ENCODE results near the gene MAN2C1.
A peak's percentile ranks its signal among the peaks of the same experiment; 100 is the strongest.
"Not testable (repeated sequence)": the region's sequence is repeated elsewhere in the genome, so short reads cannot be mapped to it uniquely, and the experiment has no call there.

The MAN2C1 gene

GRCh38 chr15:75367913-75368688 is at the start of gene MAN2C1:
TSS of gene MAN2C1 (minus strand) at chr15:75368607. CDS start at chr15:75368583, 24 bp downstream.
- DNase-seq: peak; percentile 89 to 92

- DNase-seq: no peak
These were observed 48.2 kb upstream of the MAN2C1 start for GRCh38 chr15:75416584-75416983.

- no peak for DNase-seq
These were observed 41.8 kb upstream of the MAN2C1 start for GRCh38 chr15:75410196-75410595.

GRCh38 chr15:75407083-75407482 is 38.7 kb upstream of the MAN2C1 start:
- DNase-seq: no peak

GRCh38 chr15:75403892-75404291 is 35.5 kb upstream of the MAN2C1 start:
- DNase-seq: no peak

DNA sequence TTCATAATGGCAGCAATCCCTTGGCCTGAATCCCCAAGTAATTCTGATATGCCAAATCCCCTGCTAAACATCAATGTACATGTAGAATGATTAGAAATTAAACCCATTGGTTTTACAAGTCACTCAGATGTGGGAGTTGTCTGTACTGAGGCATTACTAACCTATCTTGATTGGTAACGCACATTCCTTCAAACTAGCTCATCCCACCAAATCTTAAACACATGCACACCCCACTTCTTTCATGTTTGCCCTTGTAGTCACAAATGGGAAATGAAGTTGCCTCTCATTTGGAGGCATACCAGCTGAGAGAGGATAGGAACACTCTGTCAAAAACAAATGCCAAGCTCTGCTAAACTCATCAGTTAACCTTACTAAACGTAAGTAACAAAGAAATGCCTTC is 29.1 kb upstream of the MAN2C1 start:
- no peak for DNase-seq

DNA sequence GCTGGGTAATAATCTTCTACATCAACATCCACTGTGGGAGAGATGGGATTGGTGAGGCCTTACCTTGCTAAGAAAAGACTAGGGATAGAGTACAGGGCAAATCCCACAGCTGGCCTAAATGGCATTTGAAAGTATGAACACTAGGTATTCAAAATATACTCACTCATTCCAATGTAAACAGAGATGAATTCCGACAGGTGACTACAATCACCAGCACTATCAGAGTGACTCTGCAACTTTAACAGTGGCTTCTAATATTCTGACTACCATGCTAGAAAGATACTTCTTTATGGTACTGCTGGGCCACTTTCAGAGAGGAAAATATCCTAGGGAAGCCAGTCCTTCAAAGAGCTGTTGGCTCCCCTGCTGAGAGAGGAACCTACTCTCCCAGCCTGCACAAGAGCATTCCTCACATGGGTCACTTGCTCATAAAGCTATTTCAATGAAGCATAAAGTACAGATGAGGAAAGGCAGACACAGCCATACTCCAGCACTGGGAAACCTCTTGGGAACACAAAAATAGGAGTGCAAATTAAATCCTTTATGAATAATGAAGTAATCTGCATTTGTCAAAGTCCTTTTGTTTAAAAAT is 21.5 kb upstream of the MAN2C1 start:
- no peak for DNase-seq

GRCh38 chr15:75383986-75384385 is 15.6 kb upstream of the MAN2C1 start:
- DNase-seq: not testable (repeated sequence)

DNA sequence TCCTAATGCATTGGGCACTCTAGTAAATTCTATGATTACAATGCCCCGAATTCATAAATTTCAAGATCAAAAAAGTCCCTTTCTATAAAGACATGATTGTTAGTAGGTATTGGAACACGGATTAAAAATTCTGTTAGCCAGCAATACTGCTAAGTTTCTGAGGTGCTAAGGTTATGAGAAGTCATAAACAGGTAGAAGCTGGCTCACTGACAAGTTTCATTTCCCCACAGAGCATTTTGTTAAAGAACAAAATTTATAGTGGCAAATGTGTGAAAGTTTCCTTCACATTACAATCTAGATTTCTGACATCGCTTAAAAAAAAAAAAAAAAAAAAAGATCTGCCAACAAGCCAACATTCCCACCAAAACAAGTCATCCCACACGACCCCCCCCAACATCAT is 12.4 kb upstream of the MAN2C1 start:
- no peak for DNase-seq

DNA sequence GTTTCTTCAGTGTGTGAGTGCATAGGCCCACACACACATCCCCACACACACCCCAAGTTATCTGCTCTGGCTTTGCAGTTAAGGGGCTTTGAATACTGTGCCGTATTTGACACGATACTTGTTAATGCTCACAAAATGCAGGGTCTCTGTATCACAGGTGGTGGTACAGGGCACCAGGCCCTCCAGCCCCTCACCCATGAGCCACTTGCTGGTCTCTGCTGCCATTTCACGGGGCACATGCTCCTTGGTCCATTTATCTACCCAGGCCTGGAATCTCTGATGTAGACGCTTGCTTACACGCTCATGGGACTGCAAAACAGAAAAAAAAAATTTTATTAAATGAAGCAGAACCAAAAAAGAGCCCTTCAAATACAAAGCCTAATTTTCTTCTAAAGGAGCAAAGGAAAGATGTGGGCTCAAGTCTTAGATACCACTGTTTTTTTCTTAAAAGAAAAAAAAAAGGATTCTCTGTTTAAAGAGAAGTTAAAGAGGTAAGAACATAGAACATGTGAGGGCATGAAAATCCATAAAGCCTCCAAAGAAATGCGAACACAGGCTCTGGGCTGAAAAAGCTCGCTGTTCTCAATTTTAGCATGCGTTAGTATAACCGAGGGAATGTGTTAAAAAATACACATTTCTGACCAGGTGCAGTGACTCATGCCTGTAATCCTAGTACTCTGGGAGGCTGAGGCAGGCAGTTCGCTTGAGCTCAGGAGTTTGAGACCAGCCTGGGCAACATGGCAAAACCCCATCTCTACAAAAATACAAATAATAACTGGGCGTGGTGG is 3.7 kb upstream of the MAN2C1 start:
- no peak for DNase-seq

DNA sequence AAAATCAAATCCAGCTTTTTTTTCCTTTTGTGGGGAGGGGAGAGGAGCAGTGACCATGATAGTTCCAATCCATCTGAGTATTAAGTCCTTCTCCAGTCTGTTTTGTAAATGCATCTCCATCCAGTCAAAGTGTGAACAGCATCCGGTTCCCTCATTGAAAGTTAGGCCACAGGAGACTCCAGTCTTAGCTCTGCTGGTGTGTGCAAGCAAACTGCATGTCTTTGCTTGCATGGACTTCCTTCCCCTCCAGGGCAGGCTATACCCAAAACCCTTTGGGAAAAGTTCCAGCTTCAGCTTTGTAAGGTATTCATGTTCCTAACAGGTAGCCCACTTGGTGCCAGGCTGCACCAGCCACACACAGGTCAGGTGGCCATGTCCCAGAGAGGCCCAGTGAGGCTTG is 3.1 kb upstream of the MAN2C1 start:
- no peak for DNase-seq

DNA sequence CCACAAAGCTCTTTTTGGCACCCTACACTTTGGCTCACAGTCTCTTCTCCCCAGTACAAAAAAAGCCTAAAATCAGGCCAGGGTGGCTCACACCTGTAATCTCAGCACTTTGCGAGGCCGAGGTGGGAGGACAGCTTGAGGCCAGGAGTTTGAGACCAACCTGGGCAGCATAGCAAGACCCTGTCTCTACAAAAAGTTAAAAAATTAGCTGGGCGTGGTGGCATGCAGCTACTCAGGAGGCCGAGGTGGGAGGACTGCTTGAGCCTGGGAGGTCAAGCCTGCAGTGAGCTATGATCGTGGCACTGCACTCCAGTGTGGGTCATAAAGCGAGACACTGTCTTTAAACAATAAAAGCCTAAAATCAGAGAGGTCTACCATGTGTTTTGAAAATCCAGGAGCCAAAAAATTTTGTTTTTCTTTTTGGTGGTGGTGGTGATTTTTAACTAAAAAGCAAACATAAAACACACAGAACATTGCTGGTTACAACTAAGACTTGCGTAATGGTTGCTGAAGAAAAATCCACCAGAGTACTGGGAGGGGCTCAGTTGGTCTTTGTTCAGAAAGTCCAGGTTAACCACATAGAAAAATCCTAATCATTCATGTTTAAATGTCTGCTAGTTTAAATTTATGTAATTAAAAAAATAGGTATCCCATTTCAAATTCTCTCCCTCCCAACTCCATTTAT is 1.6 kb upstream of the MAN2C1 start:
- DNase-seq: no peak

- DNase-seq: no peak
These were observed 357 bp upstream of the MAN2C1 start for GRCh38 chr15:75368689-75369239.

DNA sequence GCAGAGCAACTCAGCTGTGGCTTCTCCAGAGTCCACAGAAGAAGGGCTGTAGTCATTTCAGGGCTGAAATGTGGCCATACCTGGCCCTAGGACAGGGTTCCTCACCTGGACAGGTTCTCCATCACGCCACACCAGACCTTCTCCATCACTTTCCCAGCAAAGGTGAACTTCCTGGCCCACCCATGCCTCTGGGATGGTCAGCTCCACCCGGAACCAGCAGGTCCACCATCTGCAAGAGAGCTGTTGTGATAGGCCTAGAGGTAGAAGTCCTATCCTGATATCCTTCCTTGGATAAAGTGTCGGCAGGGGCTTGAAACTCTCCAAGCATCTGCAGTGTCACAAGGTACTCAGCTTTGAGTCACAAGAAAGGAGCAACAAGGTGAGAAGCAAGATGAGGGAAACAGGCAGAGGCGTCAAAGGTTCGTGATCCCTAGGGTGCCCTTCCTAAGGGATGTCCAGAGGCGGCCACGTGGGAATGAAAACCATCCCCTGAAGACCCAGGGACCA is 948 bp downstream of the MAN2C1 start:
- no peak for DNase-seq

- DNase-seq: no peak
These were observed 1.4 kb downstream of the MAN2C1 start for GRCh38 chr15:75367006-75367405.

- DNase-seq: no peak
These were observed 2.2 kb downstream of the MAN2C1 start for GRCh38 chr15:75366163-75366562.

GRCh38 chr15:75364881-75365280 is 3.5 kb downstream of the MAN2C1 start:
- no peak for DNase-seq

DNA sequence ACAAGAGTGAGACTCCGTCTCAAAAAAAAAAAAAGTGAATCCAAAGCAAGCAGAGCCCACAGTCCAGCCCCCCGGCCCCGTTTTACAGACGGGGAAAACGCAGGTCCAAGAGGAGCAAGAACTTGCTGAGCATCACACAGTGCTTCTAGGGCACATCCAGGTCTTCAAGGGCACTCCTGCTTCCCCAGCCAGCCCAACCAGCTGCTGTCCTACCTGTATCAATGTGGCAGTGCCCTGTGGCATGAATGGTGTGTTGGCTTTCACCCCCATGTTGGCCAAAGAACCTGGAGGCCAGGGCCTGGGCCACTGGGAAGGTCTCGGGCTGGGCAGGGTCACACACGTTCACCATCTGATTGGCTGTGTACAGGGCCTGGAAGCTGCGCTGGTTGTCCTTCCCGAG is 4.6 kb downstream of the MAN2C1 start:
- DNase-seq: no peak

DNA sequence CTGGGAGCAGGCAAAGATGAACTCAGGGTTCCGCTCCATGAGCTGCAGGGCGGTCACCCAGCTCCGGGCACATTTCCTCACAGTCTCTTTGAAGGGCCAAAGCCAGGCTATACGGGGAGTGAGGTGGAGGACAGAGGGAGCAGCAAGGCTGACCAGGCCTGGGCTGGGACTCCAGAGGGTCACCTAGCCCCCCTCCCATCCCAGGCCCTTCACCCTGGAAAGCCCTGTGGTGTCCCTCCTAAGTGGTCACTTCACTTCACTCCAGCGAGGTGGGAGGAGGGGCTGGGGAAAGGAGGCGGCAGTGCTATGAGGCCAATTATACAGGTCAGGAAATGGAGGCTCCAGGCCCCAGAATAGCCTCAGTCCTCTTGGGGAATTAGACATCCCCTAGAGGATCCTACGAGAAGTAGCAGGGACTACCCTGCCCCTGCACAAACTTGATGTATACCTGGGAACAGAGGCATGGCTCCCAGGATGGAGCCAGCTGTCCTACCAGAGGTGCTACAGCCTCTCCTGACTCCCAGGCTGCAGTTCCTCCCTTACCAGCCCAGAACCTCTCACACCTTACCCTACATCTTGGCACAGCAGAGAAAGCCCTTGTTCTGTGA is 5.7 kb downstream of the MAN2C1 start:
- no peak for DNase-seq

DNA sequence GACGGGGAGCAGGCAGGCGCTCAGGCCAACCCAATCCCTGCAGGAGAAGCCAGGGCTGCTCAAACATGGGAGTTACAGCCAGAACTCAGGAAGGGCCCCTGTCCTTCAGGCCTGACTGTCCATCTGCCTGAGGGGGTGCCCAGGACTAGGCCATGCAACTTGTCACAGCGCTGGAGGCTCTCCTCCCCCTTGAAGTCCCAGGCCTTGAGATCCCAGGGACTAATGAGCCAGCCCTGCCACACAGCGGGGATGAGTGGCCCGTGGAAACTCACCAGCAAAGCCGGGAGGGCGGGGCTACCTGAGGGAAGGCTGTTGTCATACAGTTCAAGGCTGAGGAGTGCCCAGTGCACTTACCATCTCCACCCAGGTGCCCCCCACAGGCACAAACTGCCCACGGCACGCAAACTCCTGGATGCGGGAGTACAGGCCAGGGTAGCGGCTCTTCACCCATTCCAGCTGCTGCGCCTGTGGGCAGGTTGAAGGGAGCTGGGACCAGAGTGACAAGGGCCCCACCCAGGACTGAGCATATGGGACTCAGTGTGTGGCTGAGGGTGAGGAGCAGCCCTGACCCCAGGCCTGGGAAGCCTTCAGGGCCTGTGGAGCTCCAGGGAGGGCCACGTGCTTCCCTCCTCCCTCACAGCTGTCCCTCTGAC is 6.3 kb downstream of the MAN2C1 start:
- no peak for DNase-seq

DNA sequence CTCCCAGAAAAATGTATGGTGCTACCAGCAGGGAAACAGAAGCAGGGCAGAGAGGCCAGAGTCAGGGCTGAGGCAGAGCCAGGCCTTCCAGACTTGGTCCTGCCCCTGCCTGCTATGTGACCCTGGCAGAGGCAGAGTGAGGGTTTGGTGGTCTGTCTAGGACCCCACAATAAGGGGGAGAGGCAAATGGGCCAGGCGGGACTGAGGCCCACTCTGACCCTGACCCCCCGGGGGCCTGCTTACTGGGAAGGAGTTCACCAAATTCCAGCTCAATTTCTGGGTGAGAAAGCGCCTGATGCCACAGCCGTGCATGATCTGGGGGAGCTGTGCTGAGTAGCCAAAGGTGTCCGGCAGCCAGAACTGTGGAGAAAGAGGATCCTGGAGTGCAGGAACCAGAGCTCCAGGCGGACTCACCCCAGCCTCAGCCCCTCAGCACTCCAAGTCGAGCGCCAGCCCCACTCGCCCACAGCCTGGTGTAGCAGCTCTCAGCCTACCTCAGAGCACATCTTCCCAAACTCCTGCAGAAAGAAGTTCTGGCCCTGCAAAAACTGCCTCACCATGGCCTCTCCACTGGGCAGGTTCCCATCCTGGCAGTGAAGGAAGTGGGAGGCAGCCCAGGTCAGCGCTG is 6.9 kb downstream of the MAN2C1 start:
- DNase-seq: no peak

Measured in NCI-H1930 (cell line).